MM.1S (cell line): ENCODE results near the gene SDK1.

Experiments
- EZH2 ChIP-seq: fragments of 300-600 bp; sonication (generic); optimal IDR thresholded peaks from 2 replicates; pipeline ENCODE3; 2017; ENCODE audit warnings: low read depth, mild to moderate bottlenecking, antibody characterized with exemption, low read length, mixed read lengths
- TF ChIP-seq, protein P1 (sequence below): fragments of 300-600 bp; sonication (generic); IDR thresholded peaks from 2 replicates; pipeline ENCODE4 v1.5.1; 2016; ENCODE audit warnings: antibody characterized with exemption, low read length, mixed read lengths

DNA sequence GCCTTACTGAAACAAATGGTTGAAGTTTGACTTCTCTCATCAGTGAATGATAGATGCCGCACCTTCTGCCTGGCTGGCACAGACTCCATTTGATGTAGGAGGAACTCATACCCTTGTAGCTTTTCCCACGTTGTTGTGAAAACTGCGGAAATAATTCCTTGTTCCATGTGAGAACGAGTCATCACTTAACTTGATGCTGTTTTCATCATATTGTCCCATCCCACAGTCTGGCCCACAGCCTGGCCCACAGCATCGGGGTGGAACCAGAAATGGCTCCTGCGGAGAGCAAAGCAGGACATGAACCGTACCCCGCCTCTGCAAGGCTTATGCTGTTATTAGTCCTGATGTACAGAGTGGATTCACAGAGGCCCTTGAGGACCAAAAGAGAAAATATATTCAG, 587.0 kb downstream of the SDK1 start:
- TF ChIP-seq, protein P1, sequence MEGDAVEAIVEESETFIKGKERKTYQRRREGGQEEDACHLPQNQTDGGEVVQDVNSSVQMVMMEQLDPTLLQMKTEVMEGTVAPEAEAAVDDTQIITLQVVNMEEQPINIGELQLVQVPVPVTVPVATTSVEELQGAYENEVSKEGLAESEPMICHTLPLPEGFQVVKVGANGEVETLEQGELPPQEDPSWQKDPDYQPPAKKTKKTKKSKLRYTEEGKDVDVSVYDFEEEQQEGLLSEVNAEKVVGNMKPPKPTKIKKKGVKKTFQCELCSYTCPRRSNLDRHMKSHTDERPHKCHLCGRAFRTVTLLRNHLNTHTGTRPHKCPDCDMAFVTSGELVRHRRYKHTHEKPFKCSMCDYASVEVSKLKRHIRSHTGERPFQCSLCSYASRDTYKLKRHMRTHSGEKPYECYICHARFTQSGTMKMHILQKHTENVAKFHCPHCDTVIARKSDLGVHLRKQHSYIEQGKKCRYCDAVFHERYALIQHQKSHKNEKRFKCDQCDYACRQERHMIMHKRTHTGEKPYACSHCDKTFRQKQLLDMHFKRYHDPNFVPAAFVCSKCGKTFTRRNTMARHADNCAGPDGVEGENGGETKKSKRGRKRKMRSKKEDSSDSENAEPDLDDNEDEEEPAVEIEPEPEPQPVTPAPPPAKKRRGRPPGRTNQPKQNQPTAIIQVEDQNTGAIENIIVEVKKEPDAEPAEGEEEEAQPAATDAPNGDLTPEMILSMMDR, result no peak
- no peak for TF ChIP-seq EZH2
